CD4-positive, alpha-beta T cell treated with Interleukin-17A for 1 hour (primary cell): Measurements from ENCODE around the gene PTPRD.
"Not testable (repeated sequence)": the region's sequence is repeated elsewhere in the genome, so short reads cannot be mapped to it uniquely, and the experiment has no call there.

Experiments
- DNase-seq: peaks from one replicate; pipeline ENCODE4 v3.0.0-alpha.2; 2020

Gene PTPRD

DNA sequence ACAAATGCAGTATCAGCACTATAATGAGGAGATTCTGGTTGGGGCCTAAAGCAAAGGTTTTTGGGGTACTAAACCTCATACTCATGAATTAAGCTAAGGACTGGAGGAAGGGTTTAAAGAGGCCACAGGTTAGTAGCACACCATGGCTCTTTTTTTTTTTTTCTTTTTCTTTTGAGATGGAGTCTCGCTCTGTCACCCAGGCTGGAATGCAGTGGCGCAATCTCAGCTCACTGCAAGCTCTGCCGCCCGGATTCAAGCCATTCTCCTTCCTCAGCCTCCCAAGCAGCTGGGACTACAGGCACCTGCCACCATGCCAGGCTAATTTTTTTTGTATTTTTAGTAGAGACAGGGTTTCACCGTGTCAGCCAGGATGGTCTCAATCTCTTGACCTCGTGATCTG lies 1515.5 kb downstream of the PTPRD start:
- DNase-seq: not testable (repeated sequence)

DNA sequence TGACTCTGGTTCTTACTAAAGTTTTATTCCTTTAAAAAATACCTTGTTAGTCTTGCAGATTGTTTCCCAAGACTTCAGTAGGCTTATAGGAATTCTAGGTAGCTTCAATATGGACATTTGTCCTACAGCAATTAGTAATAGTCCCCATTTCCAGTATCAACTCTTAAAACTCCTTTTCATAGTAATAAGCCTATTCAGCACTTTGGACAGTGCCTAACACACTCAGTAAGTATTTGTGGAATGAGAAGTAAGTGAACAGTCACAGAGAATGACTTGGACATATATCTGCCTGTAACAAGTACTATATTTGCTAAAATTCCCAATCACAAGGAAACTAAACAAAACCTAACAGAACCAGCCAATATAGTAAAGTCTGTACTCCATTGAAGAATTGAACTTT lies 1521.4 kb downstream of the PTPRD start:
- DNase-seq: no peak

DNA sequence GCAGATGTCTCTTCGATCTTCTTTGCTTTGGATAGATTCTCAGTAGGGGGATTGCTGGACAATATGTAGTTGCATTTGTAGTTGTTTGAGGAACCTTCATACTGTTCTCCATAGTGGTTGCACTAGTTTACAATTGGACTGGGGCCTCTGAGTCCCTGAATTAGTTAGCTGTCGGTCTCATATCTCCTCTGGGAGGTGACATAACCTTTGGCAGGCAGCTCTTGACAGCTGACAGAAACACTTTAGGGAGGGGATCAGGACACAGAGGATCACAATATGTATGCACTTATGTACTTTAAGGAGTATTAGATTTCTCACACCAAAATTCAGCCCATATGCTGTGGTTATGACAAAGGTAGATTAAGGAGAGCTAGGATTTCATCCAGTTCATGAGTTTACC lies 1533.3 kb downstream of the PTPRD start:
- DNase-seq: no peak

DNA sequence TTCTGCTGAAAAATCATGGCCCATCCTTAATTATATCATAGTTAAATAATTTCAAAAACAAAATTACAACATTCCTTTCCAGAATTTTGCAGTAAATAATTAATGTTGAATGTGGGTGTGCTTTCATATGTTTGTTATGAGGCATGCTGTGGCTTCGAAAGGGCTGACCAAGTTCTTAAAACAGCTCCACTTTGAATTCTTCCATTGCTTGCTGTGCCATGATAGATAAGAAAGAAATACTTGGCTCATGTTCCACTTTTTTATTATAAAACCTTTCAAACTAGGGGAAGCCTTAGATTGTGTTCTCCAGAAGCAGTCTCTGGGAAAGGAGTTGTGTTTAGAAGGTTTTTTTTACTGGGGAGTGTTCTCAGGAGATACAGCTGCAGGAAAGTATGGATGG lies 1534.5 kb downstream of the PTPRD start:
- DNase-seq: no peak

DNA sequence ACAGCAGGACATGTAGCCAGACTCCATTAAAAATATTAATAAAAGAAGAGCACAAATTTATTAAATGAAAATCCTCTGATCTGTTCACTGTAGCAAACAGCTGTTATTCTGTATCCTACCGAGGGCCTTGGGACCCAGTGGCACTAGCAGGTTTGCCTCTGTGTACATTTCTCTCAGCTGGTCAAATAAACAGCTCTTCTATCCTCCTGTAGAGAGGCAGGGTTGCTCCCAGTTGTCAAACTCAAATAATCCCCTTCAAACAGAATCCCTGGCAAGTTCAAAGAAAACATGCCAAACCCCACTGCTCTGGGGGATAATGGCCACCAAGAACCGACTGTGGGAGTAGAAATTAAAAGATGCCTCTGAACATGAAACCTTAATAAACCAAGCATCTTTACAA lies 1551.2 kb downstream of the PTPRD start:
- no peak for DNase-seq

DNA sequence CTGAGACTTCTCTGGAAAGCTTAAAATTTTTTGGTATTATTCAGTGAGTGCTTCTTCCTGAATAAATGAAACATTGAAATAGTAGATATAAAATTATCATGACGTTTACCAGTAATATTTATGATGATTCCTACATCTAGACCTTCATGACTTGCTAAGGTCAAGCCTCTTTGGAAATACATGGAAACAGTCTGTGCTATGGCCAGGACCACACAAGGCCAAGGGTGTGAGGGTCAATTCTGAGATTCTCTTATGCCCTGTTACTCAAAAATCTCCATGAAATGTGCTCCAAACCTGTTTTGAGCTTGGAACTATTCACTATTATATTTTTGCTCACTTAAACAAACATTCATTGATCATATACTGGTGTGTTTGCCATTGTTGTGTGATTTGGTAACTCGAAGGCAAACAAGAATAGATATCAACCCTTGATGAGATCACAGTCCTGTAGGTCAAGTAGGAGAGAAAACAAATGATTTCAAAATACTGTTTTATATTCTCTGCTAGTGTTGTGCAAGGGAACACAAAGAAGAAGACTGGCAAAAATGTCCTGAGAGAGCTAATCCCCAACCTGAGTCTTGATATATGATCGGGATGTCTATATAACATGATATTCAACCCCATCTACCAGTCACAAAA lies 1558.3 kb downstream of the PTPRD start:
- DNase-seq: no peak

DNA sequence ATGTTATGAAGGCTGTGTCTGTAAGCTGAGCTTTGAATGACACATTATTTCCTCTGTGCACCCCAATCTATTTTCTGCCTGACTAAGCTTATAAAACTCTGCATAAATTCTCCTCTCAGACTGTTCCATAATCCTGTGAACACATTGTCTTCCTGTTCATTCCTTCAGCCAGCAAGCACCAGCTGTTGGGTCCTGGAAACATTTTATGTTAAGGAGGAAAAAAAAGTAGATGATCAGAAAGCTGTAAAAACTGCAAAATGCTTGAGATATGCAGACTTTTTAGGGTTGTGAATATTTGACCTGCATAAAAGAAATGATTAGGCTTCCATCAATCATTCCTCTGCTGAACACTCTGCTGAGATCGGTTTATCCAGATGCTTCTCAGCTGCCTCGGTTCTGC lies 1567.2 kb downstream of the PTPRD start:
- no peak for DNase-seq

DNA sequence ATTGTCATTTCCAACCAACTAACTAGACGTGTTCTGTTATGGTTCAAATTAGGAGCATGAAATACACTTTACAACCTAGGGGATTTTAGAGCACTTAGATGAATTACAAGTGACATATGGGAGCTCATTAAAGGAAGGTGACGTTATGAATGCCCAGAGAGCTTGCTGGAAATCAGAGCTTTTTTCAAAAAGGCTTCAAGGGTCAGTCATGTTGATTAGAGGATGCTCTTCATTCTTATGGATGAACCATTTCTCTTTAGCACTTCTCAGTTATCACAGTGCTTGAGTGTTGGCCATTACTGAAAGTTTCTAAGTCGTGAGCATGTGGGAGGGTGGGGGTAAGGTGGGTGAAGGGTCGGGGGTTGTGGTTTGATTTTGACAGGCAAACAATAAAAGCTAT lies 1567.7 kb downstream of the PTPRD start:
- DNase-seq: no peak

DNA sequence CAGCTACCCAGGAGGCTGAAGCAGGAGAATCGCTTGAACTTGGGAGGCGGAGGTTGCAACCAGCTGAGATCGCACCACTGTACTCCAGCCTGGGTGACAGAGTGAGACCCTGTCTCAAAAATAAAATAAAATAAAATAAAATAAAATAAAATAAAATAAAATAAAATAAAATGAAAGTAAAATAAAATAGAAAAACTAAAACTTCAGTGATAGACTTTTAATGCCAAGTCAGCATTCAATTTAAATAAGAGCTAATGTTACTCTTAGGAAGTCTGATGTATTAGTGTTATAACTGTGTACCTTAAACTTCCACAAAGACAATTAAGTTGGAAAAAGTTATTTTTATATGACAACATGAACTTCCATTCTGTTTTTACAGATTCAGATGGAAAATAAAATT lies 1569.0 kb downstream of the PTPRD start:
- DNase-seq: not testable (repeated sequence)

DNA sequence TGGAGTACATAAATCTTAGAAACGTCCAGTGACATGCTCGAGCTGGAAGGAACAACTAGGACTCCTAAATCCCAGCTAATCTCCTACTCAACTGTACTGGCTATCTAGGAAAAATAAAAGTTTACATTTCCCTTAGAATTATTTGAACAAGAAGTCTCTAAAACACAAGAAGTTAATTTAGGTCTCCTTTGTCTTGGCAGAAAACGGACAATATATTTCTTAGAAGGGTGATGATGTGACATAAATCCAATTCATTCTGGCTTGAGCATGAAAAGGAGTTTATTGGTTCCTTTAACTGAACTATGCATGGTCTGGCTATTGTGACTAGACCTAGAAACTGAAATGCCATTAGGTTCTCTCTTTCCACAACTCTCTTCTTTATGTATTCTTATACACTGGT lies 1571.0 kb downstream of the PTPRD start:
- DNase-seq: no peak

DNA sequence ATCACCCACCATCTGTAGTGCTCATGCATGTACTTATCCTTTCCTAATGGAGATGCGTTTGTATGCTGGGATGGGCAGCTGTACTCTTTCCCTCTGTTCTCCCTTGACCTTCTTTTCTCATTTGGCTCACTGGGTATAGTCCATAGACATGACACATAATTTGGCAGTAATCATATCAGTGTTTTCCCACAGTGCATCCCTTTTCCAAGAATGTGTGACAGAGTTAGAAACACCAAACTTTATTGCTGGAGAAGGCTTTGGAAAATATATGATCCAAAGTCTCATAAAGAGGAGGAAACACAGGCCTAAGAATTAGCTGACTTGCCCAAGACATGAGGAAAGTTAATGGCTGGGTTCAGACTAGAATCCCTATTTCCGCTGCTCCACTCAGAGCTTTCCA lies 1579.8 kb downstream of the PTPRD start:
- DNase-seq: no peak

DNA sequence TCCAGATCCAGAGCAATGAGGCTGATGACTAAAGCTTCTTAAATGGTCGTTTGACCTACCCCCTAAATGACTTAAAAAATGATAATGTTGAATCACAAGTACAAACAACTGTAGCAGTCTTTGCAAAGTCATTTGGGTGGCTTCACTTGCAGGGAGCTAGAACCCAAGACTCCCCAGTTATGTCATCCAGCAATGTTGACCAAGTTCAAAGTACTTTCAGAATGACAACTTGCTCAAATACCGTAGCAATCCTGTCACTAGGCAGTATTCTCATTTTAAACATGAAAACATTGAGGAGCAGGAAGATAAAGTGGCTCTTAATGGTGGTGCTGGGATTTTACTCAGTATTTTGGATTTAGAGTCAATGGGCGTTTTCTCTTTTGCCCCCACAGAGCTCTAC lies 1596.2 kb downstream of the PTPRD start:
- no peak for DNase-seq

DNA sequence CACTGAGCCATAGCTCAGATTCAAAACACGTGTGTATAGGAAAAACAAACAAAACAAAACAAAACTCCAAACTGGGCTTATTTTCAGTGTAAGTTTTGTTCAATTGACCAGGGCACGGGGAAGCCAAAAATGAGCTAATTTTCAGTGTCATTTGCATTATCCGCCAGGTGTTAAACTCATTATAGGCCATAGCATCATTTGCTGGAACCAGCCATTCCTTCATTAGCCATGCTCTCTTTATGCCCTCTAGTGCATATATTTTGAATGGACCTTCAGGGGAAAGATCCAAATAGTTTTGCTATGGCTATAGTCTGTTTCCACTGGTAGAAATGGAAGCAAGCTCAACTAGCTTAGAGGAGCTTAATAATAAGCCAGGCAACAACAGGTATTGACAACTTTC lies 1608.0 kb downstream of the PTPRD start:
- DNase-seq: no peak

DNA sequence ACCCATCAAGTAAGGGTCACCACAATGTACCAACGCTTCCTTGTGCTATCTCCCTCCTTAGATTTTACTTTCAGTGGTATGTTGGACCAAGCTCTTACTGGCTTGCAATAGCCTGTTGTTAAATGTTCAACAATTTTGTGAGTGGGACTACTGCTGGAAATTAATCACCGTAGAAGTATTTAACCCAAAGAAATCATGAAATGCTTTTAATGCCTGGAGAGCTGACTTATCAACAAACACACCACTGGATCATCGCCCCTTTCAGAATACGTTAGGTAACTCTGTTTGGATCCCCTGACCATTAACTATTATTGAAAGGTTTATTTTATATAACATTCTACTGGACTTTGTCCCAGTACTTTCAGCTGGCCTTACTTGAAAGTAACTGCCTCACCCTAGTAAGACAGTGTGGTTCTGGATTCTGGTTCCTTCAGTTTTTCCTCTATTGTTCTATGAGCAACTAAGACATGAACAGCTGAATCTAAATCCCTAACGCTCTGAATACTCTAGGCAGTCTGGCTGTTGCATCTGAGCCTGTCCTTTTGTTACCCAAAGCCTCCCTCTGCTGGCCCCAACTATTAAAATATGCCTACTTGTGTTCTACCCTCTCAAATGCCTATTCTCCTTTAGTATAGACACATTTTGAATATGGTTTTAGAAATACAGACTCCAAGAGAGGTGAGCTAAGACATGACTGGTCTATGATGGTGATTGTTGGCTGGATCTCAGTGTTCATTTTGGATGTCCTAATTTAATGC lies 1609.8 kb downstream of the PTPRD start:
- no peak for DNase-seq

DNA sequence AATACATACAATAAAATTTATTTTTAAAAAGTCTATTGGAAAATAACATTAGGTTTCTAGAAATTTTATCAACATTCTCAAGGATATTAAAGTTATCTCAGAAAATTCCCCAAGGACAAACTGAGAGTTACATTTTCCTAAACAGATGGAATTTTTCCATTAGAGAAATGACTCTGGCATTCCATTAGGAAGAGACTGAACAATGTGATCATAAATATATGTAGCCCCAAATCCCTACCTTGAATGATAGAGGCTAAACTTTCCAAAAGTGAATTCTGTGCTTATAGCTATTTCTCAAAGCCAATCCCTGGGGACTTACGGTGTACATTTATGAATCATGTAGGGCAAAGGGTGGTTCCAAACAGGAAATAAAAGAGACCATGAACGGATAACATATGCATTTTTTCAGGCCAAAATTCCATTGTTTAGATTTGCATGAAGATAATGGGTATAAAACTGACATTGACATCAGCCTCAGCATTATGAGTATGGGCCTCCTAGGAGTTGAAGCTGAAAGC lies 1632.2 kb downstream of the PTPRD start:
- DNase-seq: no peak

DNA sequence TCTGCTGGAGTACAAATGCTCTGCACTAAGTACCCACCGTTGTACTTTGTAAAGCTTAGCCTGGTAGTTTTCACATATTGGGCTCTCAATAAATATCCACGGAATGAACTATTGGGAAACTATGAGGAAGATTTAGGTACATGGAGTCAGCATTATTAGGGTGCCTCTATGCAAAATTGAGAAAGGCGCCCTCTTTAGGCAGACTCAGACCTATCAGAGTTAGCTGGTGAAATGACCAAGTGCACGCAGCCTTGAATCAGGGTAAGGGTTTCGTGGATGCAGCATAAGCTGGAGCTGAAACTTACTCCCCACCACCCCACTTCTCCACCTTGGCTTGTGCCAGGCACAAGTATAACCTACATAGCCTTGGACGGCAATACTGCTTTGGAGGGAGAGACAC lies 1634.5 kb downstream of the PTPRD start:
- no peak for DNase-seq

DNA sequence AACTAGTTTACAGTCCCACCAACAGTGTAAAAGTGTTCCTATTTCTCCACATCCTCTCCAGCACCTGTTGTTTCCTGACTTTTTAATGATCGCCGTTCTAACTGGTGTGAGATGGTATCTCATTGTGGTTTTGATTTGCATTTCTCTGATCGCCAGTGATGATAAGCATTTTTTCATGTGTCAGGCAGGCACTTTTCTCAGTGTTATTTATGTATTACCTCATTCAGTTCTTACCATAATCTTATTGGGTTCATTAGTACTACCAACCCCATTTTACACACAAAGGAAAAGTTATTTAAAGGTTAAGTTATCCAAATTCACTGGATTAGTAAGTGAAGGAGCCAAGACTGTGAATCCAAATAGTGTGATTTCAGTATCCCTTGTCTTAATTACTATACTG lies 1644.5 kb downstream of the PTPRD start:
- DNase-seq: not testable (repeated sequence)

DNA sequence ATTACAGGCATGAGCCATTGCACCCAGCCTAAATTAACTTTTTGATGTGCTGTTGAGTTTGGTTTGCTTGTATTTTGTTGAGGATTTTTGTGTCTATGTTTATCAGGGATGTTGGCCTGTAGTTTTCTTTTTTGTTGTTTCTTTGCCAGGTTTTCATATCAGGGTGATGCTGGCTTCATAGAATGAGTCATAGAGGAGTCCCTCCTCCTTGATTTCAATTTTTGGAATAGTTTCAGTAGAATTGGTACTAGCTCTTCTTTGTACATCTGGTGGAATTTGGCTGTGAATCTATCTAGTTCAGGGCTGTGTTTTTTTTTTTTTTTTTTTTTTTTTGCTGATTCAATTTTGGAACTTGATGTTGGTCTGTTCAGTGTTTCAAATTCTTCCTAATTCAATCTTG lies 1648.9 kb downstream of the PTPRD start:
- DNase-seq: no peak

DNA sequence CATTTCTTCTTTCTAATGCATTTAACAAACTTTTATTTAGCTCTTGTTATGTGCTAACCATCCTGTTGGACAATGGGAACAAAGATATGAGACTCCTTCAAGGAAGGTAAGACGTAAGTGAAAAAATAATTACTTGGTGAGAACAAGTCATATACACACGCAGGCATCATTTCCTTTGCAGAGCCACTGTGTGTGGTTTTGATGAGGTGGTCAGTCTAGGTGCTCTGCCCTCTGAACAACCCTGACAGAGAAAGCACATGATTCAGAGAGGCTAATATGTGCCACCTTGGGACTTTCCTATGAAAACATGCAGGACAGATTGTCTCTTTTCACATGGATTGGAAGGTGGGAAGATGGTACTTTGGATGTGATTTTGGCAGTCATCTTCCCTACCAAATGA lies 1650.7 kb downstream of the PTPRD start:
- DNase-seq: no peak

DNA sequence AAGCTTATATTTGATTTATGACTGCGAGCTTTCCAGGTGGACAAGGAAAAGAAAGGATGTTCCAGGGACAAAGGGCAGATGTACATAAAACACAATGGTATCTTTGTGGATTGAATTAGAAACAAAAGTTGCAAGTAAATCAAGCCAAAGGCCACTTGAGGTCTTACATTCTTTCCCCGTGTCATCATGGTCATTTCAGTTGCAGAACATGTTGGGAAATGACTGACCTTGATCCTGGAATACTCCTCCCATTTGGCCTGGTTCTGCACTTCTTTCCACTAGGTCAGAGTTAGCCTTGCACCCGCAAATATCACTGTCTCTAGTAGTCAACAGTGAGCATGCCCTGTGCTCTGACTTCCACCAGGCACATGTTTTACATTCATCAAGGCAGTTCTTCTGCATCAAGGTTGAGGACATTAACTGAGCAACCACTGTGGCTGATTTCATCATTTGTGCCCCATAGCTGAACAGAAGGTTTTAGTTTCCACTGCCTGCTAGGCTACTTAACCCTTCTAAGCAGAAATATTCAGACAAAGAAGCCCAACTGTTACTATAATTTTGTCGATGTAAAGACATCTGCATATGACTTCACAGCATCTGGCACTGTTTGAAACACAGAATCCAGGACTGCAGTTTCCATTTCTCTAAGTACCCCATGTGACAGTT lies 1651.5 kb downstream of the PTPRD start:
- DNase-seq: no peak

DNA sequence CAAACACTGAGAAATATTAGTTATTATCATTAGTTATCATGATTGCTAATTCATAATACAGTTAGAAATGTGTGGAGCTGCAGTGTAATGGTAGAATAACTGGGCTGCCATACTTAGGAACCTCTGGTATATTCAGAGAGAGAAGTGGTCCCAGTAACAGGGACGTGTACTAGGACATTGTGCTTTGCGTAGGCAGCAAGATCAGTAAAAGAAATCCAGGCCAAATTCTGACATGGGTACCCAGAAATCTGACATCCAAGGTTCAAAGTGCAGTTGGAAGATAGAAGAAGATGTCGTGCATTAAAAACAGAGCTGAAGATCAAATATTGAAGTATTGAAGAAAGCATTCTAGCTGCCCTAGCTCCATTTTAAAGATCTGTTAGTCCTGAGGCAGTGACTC lies 1652.5 kb downstream of the PTPRD start:
- no peak for DNase-seq

DNA sequence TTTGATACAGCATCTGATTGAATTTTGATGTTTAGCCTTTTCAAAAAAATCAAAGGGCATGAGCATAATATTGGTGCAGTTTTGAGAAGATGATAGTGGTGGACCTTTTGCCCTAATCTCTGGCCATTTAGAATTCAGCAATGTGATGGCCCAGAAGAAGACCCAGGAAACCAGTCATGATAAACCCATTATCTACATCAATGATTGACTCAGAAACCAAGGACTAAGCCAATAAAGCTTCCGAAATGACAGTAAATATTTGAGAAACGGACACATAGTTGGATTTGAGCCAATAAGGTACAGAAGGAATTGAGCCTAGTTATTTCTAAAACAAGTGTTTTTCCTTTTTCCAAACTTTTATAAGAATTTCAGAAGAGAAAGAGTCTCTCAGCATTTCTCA lies 1654.4 kb downstream of the PTPRD start:
- DNase-seq: no peak

DNA sequence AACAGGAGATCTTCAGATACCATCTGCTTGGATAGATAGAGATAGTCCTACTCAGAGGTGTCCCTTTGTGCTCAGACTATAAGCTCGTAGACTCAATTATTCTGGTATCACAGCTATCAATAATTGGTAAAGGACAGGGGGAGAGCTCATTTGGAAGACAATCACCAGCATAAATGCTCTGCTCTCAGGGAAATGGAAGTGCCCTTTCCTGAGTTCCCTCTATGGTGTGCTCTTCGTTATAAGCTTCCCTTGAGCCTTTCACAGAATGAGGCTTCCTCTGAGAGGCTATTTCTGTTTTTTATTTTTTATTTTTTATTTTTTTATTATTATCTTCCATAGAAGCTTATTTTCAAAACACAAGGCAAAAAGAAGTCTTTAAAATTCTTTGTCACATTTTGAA lies 1657.5 kb downstream of the PTPRD start:
- no peak for DNase-seq

DNA sequence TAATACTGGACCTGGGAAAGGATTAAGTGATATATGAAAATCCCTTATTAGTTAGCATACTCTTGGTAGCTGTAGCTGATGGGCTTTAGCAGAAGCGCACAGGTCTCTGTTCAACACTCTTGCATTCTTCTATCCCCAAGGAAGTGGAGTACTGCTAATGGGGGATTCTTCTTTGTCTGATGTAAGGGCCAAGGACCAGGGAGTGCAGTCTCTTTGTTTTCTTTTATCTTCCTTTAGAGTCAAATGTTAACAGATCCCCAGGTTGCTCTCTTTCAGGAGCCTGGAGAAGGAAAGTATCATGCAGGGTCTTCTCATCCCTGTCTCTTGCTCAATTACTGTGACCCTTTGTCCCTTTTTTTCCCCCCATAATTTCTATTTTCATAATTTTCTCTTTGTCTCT lies 1666.3 kb downstream of the PTPRD start:
- no peak for DNase-seq
